NCI-H82 treated with DMSO at 0.1 percent for 48 hours (cell line): ENCODE measurements around the gene MTNR1A.
"Not testable (repeated sequence)": the region's sequence is repeated elsewhere in the genome, so short reads cannot be mapped to it uniquely, and the experiment has no call there.

Experiments
- DNase-seq: peaks from one replicate; lab custom pipeline; 2025; ENCODE audit not compliant: unreplicated experiment; lab: John Stamatoyannopoulos, UW

The MTNR1A gene

GRCh38 chr4:186563761-186564160, 8.4 kb upstream of the MTNR1A start:
- DNase-seq = no peak

- DNase-seq = no peak
These were observed 6.4 kb upstream of the MTNR1A start for GRCh38 chr4:186561748-186562147.

- no peak for DNase-seq
These were observed 5.3 kb upstream of the MTNR1A start for GRCh38 chr4:186560647-186561046.

GRCh38 chr4:186557486-186557885, 2.1 kb upstream of the MTNR1A start:
- DNase-seq = no peak

- no peak for DNase-seq
These were observed 1.7 kb upstream of the MTNR1A start for GRCh38 chr4:186557061-186557460.

DNA sequence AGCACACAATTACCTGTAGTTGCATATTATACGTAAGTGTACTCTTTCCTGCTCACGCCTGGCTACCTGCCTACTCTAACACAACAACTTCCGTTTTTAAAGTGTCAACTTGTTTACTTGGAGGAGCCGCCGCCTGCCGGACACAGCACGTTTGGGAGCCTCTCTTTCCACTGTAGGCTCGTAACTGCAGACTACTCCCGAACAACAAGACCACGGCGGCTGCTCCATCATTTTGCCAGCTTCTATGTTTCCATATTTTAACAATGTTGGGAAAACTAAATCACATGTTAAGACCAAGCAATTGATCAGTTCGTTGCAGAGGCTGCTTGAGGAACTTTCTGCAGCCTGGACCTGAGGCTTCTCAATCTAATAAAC, 841 bp downstream of the MTNR1A start:
- DNase-seq = no peak

GRCh38 chr4:186553717-186554116, 1.6 kb downstream of the MTNR1A start:
- DNase-seq = no peak

- no peak for DNase-seq
These were observed 3.5 kb downstream of the MTNR1A start for GRCh38 chr4:186551849-186552248.

DNA sequence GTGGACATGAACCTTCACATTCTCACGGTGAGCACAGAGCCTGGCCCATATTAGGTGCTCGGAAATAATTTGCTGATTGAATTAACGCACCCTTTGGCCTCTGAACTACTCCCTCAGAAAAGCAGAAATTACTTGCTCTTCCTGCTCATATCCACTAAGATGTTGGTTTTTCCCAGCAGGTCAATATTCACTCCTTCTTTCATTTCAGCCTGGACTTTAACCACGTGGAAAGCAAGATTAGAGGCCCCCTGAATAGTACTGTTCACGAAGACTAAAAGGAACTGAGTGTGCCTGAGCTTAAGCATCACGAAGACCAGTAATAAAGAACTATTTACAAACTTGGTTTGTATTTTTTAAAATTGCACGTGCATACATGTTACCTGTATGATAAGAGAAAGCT, 9.9 kb downstream of the MTNR1A start:
- DNase-seq = no peak

- DNase-seq = no peak
These were observed 12.2 kb downstream of the MTNR1A start for GRCh38 chr4:186543206-186543605.

DNA sequence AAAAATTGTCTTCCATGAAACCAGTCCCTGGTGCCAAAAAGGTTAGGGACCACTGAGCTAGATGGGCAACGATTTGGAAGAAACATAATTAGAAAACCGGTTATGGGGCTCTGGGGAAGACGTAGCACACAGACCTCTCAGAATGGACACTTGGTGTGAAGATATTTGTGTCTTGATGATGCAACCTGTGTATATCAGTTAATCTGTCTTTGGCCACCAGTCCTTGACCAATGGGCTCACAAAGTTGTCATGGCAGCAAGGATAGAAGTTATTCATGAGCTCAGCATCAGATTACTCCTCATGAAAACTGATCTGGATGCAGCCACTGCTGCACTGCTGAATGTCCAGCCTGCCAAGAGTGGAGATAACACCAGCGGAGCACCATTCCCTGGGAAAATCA, 13.6 kb downstream of the MTNR1A start:
- no peak for DNase-seq

DNA sequence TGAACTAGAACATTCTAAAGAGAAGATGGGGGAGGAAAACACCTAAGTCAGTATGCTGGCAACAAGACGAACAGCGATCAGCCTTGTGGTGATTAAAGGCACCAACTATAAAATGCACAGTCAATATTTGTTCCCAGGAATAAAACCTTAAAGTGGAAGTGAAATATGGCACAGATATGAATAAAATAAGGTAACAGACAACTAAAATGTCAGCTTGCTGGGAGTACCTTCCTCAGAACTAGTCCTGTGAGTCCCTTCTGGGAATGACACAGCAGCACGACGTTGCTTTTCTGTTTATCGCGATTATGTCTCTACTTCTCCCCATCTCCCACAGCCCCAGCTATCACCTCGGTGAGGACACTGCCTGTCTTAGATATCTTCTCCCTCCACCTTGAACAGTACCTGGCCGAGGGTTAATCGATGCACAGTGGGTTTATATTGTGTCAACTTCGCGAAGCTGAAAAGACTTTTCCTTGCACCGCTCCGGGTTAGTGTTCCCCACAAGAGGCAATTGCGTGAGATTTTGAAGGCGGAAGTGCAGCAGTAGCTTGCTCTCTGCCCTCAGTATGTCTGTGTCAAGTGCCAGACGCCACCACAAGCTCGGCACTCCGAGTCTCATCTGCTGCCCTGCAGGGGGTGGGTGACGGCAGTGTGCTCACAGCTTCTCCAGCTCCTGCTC, 17.4 kb downstream of the MTNR1A start:
- DNase-seq = no peak

DNA sequence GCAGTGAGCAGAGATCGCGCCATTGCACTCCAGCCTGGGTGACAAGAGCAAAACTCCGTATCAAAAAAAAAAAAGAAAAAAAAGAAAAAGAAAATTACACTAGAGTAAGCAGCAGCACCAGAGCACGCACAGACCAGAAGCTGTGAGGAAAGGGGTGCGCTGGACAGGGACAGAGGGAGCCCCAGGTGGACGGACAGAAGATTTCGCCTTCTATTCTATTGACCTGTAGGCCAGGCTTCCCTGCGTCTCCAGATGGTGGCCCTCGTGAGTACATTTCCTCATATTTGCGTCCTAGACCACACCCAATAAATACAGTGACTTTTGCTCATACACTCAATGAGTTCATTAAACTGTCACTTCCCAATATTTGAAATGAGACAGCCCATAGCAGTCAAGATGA, 19.1 kb downstream of the MTNR1A start:
- DNase-seq = no peak

- DNase-seq = no peak
These were observed 21.3 kb downstream of the MTNR1A start for GRCh38 chr4:186534056-186534455.

GRCh38 chr4:186523927-186524326, 31.4 kb downstream of the MTNR1A start:
- DNase-seq = not testable (repeated sequence)

- DNase-seq = no peak
These were observed 39.1 kb downstream of the MTNR1A start for GRCh38 chr4:186516287-186516686.

DNA sequence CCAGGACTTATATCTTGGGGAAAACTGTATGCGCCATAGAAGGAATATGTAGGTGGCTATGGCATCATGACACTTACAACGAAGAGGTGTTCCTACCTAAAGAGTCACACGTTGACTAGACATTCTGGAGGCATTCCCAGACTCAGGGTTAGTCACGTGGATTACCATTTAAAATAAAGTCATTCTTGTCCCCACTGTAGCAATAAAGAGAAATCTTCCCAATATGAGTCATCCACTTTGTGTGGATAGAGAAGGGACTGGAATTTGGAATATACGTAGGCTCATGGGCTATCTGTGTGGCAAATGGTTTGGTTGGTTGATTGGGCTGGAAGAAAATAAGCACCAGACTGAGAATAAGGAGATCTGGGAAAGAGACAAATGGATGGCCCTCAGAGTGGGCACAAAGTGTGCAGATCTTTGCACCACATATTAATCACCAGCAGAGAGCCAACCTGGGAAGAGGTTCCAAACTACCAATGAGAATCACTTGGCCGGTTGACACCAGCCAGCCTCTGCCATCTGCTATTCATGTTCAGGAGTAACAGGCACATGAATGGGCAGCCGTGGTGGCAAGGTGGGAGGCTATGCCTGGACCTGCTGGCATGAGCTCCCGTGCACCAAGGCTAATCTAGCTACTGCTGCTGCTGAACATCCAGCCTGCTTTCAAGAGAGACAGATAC, 41.0 kb downstream of the MTNR1A start:
- DNase-seq = no peak

- DNase-seq = not testable (repeated sequence)
These were observed 50.6 kb downstream of the MTNR1A start for GRCh38 chr4:186504771-186505170.

GRCh38 chr4:186502231-186502630, 53.1 kb downstream of the MTNR1A start:
- no peak for DNase-seq

DNA sequence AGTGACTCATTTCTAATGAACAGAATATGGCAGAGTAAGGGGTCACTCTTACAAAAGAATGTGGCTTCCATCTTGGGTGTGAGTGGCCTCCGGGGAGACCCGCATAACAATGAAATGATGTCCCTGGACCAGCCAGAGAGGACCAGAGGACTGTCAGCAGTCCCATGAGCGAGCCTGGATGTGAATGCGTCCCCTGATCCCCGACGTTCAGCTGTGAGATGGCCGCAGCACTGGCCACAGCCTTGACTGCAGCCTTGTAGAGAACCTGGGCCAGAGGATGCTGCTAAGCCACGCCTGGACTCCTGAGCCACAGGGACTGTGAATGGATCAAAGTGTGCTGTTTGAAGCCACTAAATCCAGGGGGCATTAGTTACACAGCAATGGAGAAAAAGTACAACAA, 53.8 kb downstream of the MTNR1A start:
- no peak for DNase-seq

DNA sequence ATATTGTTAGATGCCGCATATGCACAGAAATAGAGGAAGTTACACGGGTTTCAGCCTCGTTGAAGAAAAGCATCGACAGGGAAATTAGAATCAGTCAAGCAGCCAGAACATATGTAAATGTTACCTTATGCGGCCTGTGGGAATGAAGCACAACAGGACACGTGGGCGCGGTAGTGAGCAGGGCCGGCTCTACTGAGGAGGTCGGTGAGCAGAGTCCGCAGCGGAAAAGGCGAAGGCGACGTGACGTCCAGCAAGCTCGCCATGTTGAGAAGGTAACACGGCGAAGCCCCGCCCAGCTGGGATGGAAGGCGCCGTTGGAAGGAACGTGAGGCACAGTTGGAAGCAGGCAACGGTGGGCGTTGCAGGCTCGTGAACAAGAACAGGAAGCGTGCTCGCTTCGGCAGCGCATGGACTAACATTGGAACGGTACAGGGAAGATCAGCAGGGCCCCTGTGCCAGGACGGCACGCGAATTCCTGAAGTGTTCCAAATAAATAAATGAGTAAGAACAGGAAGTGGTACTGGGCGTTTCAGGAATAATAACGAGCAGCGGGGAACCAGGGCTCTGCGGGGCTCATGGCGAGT, 54.6 kb downstream of the MTNR1A start:
- DNase-seq = no peak

- DNase-seq = no peak
These were observed 55.9 kb downstream of the MTNR1A start for GRCh38 chr4:186499467-186499866.

DNA sequence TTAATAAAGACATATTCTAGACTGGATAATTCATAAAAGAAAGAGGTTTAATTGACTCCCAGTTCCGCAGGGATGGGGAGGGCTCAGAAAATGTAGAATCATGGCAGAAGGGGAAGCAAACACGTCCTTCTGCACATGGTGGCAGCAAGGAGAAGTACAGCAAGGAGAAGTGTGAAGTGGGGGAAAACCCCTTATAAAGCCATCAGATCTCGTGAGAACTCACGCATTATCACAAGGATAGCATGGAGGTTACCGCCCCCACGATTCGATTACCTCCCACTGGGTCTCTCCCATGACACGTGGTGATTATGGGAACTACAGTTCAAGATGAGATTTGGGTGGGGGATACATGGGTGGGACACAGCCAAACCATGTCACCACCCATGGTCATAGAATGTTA, 58.3 kb downstream of the MTNR1A start:
- no peak for DNase-seq
